Measurements from ENCODE around the gene FBXO21.
"Not testable (repeated sequence)": the region's sequence is repeated elsewhere in the genome, so short reads cannot be mapped to it uniquely, and the experiment has no call there.

FBXO21 gene

GRCh38 chr12:117111386-117111785 lies 78.9 kb downstream of the FBXO21 start:
- in situ Hi-C loops (cut with HindIII; ENCODE audit: low pct_ligation_motif_present, low sequenced_read_pairs) = no loop called here
- no peak for DNase-seq

GRCh38 chr12:117109943-117110635 lies 80.2 kb downstream of the FBXO21 start:
- in situ Hi-C loops (cut with HindIII; ENCODE audit: low pct_ligation_motif_present, low sequenced_read_pairs) = no loop called here
- Histone ChIP-seq H3K27me3 (replicated peaks) (no peaks in the 10 kb centered on the region), H3K36me3 (replicated peaks) (no peaks in the 10 kb centered on the region), H3K4me3 (ENCODE audit: low read depth, low read length) (no peak overlapping the region), H3K27ac (no peak overlapping the region)
- no peak for TF ChIP-seq CTCF (IDR thresholded peaks at IDR 0.05; ENCODE audit: low read depth, low read length, missing control alignments)
- DNase-seq = no peak

More at GRCh38 chr12:117111386-117111785, 78.9 kb downstream of the FBXO21 start:
- no peak for TF ChIP-seq CTCF (IDR thresholded peaks at IDR 0.05; ENCODE audit: low read depth, low read length, missing control alignments)
- Histone ChIP-seq H3K36me3 (replicated peaks) (no peaks in the 10 kb centered on the region), H3K27ac (no peak overlapping the region), H3K4me3 (ENCODE audit: low read depth, low read length) (no peak overlapping the region), H3K27me3 (replicated peaks) (no peaks in the 10 kb centered on the region)

GRCh38 chr12:117105902-117106301 lies 84.4 kb downstream of the FBXO21 start:
- no peaks in the 10 kb centered on the region for H3K36me3 ChIP-seq (replicated peaks)
- in situ Hi-C loops (cut with HindIII; ENCODE audit: low pct_ligation_motif_present, low sequenced_read_pairs) = no loop called here
- H3K4me3 ChIP-seq (ENCODE audit: low read depth, low read length) = no peak overlapping the region
- H3K27ac ChIP-seq = no peak overlapping the region
- no peak for TF ChIP-seq CTCF (IDR thresholded peaks at IDR 0.05; ENCODE audit: low read depth, low read length, missing control alignments)
- H3K27me3 ChIP-seq (replicated peaks) = peaks cover 19% of the 10 kb centered on the region
- DNase-seq = no peak

- H3K27me3 ChIP-seq (replicated peaks) = peaks cover 38% of the 10 kb centered on the region
- in situ Hi-C loops (cut with HindIII; ENCODE audit: low pct_ligation_motif_present, low sequenced_read_pairs) = not testable (repeated sequence)
Measured at GRCh38 chr12:117104003-117104402, 86.3 kb downstream of the FBXO21 start.

GRCh38 chr12:117102800-117103181 lies 87.5 kb downstream of the FBXO21 start:
- in situ Hi-C loops (cut with HindIII; ENCODE audit: low pct_ligation_motif_present, low sequenced_read_pairs) = no loop called here
- no peak for DNase-seq
- H3K36me3 ChIP-seq (replicated peaks) = no peaks in the 10 kb centered on the region
- H3K4me3 ChIP-seq (ENCODE audit: low read depth, low read length) = no peak overlapping the region
- no peak overlapping the region for H3K27ac ChIP-seq
- no peak for TF ChIP-seq CTCF (IDR thresholded peaks at IDR 0.05; ENCODE audit: low read depth, low read length, missing control alignments)
- peaks cover 50% of the 10 kb centered on the region for H3K27me3 ChIP-seq (replicated peaks)

More at GRCh38 chr12:117104003-117104402, 86.3 kb downstream of the FBXO21 start:
- not testable (repeated sequence) for H3K4me3 ChIP-seq (ENCODE audit: low read depth, low read length); H3K27ac ChIP-seq; DNase-seq; H3K36me3 ChIP-seq (replicated peaks)

GRCh38 chr12:117101953-117102799 lies 88.1 kb downstream of the FBXO21 start:
- in situ Hi-C loops (cut with HindIII; ENCODE audit: low pct_ligation_motif_present, low sequenced_read_pairs) = no loop called here
- no peak for DNase-seq
- H3K27ac ChIP-seq = no peak overlapping the region
- no peak for TF ChIP-seq CTCF (IDR thresholded peaks at IDR 0.05; ENCODE audit: low read depth, low read length, missing control alignments)
- peaks cover 54% of the 10 kb centered on the region for H3K27me3 ChIP-seq (replicated peaks)
- H3K4me3 ChIP-seq (ENCODE audit: low read depth, low read length) = no peak overlapping the region
- H3K36me3 ChIP-seq (replicated peaks) = no peaks in the 10 kb centered on the region
